NK-92 treated with Interleukin-12 subunit alpha and Interleukin-12 subunit beta, amount 100 ng/mL, for 24 hours (cell line): ENCODE data around the gene MGLL.
"Not testable (repeated sequence)": the region's sequence is repeated elsewhere in the genome, so short reads cannot be mapped to it uniquely, and the experiment has no call there.

Experiments used
- DNase-seq: peaks from one replicate; lab custom pipeline; 2025; lab: John Stamatoyannopoulos, UW

Gene MGLL

GRCh38 chr3:127689266-127689860 is 133.0 kb downstream of the MGLL start:
- no peak for DNase-seq

GRCh38 chr3:127688416-127689265 is 133.7 kb downstream of the MGLL start:
- DNase-seq, result no peak

GRCh38 chr3:127688022-127688415 is 134.3 kb downstream of the MGLL start:
- no peak for DNase-seq

- no peak for DNase-seq
Observed at GRCh38 chr3:127687228-127687737, 135.0 kb downstream of the MGLL start.

- no peak for DNase-seq
Observed at GRCh38 chr3:127686512-127686894, 135.8 kb downstream of the MGLL start.

- no peak for DNase-seq
Observed at GRCh38 chr3:127685708-127686511, 136.4 kb downstream of the MGLL start.

GRCh38 chr3:127684871-127685707 is 137.2 kb downstream of the MGLL start:
- no peak for DNase-seq

GRCh38 chr3:127682561-127682960 is 139.8 kb downstream of the MGLL start:
- no peak for DNase-seq

GRCh38 chr3:127682175-127682554 is 140.2 kb downstream of the MGLL start:
- DNase-seq, result not testable (repeated sequence)

- no peak for DNase-seq
Observed at GRCh38 chr3:127680798-127681221, 141.5 kb downstream of the MGLL start.

- DNase-seq, result no peak
Observed at GRCh38 chr3:127680146-127680661, 142.1 kb downstream of the MGLL start.

GRCh38 chr3:127679534-127680145 is 142.7 kb downstream of the MGLL start:
- DNase-seq, result no peak

- no peak for DNase-seq
Observed at GRCh38 chr3:127678611-127679533, 143.4 kb downstream of the MGLL start.

GRCh38 chr3:127678315-127678599 is 144.1 kb downstream of the MGLL start:
- DNase-seq, result no peak

- DNase-seq, result no peak
Observed at GRCh38 chr3:127677541-127678314, 144.6 kb downstream of the MGLL start.

GRCh38 chr3:127676921-127677351 is 145.4 kb downstream of the MGLL start:
- no peak for DNase-seq

- no peak for DNase-seq
Observed at GRCh38 chr3:127676456-127676855, 145.9 kb downstream of the MGLL start.

GRCh38 chr3:127675651-127676391 is 146.5 kb downstream of the MGLL start:
- DNase-seq, result no peak

- DNase-seq, result no peak
Observed at GRCh38 chr3:127674790-127675189, 147.5 kb downstream of the MGLL start.
